GM18502 (cell line): ENCODE measurements around the gene DAAM1.

Source experiments
- ATAC-seq: cut with Tn5 transposase; IDR thresholded peaks from one replicate; pipeline ENCODE4 v1.9.1; 2021; ENCODE audit warnings: mild to moderate bottlenecking; ENCODE audit not compliant: unreplicated experiment, poor library complexity

The DAAM1 gene

GRCh38 chr14:59309291-59309900, 120.9 kb downstream of the DAAM1 start:
- ATAC-seq: no peak

GRCh38 chr14:59310633-59311032, 122.2 kb downstream of the DAAM1 start:
- no peak for ATAC-seq

GRCh38 chr14:59311723-59312122, 123.3 kb downstream of the DAAM1 start:
- no peak for ATAC-seq

- ATAC-seq: peak; percentile 63
Observed at GRCh38 chr14:59313144-59313651, 124.7 kb downstream of the DAAM1 start.

- no peak for ATAC-seq
Observed at GRCh38 chr14:59313658-59314608, 125.5 kb downstream of the DAAM1 start.

- ATAC-seq: no peak
Observed at GRCh38 chr14:59314953-59315599, 126.6 kb downstream of the DAAM1 start.

GRCh38 chr14:59316151-59316830, 127.8 kb downstream of the DAAM1 start:
- ATAC-seq: no peak

GRCh38 chr14:59317346-59317745, 128.9 kb downstream of the DAAM1 start:
- no peak for ATAC-seq

GRCh38 chr14:59317798-59318505, 129.5 kb downstream of the DAAM1 start:
- ATAC-seq: no peak

GRCh38 chr14:59318908-59319307, 130.4 kb downstream of the DAAM1 start:
- no peak for ATAC-seq

- ATAC-seq: no peak
Observed at GRCh38 chr14:59320361-59320760, 131.9 kb downstream of the DAAM1 start.

GRCh38 chr14:59320763-59321625, 132.5 kb downstream of the DAAM1 start:
- ATAC-seq: no peak

GRCh38 chr14:59321626-59321949, 133.1 kb downstream of the DAAM1 start:
- no peak for ATAC-seq

GRCh38 chr14:59325906-59326305, 137.4 kb downstream of the DAAM1 start:
- no peak for ATAC-seq

- ATAC-seq: no peak
Observed at GRCh38 chr14:59328454-59328853, 140.0 kb downstream of the DAAM1 start.

GRCh38 chr14:59330455-59330854, 142.0 kb downstream of the DAAM1 start:
- peak; percentile 97 for ATAC-seq

GRCh38 chr14:59331217-59331616, 142.8 kb downstream of the DAAM1 start:
- ATAC-seq: no peak

GRCh38 chr14:59332727-59333126, 144.3 kb downstream of the DAAM1 start:
- no peak for ATAC-seq

GRCh38 chr14:59333235-59333634, 144.8 kb downstream of the DAAM1 start:
- no peak for ATAC-seq
